Activated T-cell treated with anti-CD3 and anti-CD28 coated beads for 1 hour (primary cell): ENCODE measurements around the gene USH2A.

Source experiments
- DNase-seq: peaks from one replicate; pipeline ENCODE4 v3.0.0-alpha.2; 2020; ENCODE audit warnings: low read depth

Gene USH2A

DNA sequence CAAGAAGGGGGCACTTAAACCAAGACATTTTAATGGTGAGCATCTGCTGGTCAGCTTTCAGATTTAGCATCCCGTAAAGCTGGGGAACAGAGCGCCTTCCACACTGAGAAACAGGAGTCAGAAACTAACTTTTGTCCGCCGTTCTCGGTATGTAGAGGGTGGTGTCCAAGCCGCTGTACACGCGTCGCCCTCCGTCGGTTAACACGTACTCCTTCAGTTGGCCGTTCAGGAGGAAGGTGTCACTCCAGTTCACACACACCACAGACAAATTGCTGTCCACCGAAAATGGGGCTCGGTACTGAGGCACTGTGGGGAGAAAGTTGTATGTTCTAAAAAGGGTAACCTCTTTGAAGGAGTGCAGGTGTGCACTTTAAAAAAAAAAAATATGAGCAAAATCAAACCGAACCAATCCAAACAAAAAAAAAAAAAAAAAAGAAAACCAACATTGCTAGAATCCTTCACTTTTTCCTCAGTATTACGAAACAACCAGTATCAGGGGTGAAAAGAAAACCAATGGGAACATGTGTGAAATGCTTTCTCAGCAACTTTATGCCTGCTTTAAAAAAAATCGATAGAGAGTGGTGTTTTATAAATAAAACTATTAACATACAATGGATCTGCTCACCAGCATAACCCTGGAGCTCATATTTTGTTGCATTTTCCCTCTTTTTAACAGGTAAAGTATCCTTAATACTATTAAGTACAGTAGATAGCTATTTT lies 782.7 kb downstream of the USH2A start:
- no peak for DNase-seq

DNA sequence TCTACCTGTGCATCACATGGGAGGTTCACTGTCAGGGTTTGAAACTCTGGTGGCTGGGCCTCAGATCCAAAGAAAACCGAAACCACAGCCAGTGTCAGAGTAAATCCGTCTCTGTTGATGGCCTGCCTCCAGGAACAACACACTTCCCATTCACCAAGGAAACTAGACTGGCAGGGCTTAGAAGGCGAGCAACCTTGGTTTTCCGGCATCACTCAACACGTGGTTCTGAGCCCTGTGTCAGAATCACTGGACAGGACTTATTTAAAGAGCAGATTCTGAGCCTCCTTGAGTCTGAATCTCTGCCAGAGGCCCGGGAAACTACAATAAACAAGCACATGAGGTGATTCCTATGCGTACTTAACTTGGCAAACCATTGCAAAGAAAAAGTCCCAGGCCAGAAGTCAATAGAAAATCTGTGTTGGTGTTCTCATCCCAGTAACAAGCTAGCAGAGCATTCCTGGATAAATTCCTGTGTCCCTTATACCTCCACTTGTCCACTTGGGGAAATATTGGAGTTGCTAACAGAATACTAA lies 786.1 kb downstream of the USH2A start:
- DNase-seq = no peak

DNA sequence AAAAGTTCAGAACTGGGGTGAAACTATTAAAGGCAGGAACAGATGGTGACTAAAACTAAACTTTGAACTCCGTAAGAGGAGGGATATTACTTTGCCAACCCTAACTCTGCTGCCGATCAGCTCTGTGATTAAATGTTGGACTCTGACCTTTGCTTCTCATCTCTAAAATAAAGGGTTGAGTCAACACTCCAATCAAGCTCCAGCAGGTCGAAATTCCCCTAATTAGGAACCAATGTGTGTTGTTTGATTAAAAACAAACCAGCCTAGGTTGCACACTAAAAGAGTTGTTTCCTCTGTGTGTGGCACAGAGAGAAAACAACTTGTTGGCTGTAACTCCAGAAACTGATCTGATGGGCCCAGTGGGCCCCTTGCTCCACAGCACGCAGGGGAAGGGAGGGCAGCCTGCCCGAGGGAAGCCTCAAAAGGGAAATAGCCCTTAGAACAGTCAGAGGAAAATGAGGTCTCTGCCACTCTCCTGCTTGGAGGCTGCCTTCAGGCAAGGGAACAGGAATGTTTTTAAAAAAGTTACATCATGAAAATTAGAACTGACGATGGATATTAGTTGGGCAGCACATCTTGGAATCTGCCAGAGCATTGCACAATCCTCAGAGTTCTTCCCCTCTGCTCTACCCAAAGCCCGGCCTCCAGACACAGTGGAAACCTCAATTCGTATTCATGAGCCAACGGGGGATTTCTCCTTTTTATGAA lies 786.8 kb downstream of the USH2A start:
- DNase-seq = no peak

DNA sequence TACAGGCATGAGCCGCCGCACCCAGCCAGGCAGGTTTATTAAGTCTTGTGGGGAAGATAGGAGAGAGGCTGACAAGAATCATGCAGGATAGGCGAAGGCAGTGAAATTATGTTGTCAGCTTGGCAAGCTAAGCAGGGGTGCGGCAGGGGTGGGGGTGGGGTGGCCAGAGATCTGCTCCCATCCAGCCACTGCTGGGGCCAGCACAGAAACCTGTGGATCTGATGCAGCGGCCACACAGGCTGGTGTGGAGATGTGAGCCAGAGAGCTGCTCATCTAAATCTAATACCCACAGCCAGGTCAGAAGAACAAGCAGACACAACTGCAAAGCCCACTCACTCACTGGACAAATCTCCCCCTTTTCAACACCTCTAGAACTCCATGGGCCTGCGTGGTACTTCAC lies 787.4 kb downstream of the USH2A start:
- no peak for DNase-seq

DNA sequence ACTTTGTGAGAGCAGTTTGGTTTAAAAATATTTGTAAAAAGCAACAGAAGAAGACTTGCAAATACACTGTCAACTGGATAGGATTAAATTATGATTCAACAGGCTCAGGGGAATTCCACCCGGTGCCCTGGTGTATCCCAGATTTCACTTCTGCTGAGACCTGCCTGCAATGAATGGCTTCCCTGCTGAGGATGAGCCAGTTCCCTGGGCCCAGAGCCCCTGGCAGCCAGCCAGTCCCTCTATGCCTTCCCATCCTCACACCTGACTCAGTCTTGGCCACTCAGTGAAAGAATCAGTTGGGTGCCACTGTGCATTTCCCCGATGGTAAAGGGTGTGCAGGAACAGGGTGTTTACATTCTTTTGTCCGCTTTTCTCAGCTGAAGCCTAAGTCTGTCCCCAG lies 791.8 kb downstream of the USH2A start:
- DNase-seq = no peak

DNA sequence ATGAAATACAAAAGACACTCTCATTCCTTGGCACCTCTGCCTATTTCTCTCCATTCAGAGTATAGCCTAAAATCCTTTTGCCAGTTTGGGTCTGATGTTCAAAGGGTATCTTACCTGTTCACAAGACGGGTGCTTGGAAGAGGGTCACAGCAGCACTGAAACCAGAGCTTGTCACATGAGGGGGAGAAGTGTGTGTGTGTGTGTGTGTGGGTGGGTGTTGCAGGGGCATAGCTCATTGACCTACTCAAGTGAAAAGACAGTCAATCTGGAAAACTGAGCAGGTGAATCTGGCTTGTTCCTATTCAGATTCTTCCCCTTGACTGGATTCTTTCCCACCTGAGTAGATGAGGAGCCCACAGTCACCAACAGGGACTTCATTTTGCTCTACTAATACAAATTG lies 792.2 kb downstream of the USH2A start:
- no peak for DNase-seq

DNA sequence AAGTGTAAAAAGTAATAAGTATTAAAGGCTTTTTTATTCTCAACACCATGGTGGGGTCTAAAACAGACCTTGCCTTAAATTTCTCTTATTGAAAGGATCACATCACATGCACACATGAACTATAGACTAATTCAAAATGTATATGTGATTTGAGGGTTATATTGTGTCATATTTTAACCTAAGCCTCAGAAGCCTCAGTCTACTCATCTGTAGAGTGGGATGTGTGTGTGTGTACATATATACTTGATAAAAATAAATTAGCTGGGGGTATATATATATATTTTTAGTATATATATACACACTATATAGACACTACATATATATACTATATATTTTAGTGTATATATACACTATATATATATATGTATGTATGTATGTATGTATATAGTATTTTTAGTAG lies 797.3 kb downstream of the USH2A start:
- no peak for DNase-seq

DNA sequence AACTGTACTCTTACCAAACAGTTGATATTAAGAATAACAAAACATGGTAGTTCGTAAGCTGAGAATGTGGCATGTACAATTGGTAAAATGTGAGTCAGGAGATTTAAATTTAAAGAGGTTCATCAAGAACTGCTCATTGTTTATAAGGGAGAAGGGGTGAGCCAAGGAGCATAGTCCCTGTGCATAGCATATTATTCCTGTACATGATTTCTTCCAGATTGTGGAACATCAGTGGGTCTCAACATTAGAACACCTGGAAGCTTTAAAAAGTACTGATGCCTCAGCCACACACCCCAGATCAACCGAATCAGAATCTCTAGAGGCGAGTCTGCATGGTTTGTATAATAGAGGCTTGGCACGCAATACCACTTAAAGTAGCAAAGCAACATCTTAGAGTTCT lies 800.1 kb downstream of the USH2A start:
- DNase-seq = no peak

DNA sequence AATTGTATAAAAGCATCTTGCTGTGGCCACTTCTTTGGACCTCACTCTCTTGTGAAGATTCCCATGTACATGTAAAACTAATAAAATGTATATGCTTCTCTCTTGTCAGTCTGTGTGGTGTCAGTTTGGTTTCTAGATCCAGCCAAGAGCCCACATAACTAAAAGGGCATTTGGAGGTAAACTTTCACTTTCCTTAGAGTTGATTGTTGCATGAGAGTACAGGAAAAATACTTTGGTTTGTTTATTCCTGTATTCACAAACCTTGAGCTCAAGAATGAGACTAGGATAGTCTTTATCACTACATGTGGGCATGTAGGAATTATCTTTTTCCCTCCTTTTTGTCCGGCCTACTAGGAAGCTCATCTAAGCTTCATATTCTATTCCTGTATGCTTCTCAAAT lies 805.3 kb downstream of the USH2A start:
- DNase-seq = no peak

DNA sequence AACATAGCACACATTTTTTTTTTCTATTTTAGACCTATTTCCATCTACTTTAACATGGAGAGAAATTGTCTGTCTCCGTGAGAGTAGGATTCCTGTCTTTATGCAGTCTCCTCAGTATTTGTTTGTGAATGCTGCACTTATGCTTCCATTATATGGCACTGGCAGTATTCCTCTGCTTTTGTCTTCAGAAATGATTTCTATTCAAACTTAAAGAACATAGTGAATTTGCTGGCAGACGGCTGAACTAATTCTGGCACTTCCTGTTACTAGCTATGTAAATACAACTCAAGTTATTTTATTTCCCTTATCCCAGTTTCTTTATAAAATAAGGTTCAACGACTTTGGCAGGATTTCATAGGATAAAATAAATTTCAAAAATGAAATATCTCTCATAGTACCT lies 810.9 kb downstream of the USH2A start:
- no peak for DNase-seq

DNA sequence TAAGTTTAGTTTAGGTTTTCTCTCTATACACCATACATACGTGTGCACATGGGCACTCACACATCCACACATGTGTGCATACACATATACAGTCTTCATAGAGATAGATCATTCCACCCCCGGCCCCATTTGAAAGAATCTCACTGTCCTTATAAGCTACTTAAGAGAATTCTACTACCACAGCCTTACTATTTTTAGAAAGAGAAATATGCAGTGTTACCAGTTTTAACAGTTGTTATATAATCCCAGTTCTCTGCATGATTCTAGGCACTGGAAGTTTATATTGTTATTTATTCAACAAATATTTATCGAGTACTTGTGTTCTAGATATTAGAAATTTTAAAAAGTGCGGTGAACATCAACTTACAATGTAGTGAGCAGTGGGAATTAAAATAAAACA lies 814.6 kb downstream of the USH2A start:
- no peak for DNase-seq

DNA sequence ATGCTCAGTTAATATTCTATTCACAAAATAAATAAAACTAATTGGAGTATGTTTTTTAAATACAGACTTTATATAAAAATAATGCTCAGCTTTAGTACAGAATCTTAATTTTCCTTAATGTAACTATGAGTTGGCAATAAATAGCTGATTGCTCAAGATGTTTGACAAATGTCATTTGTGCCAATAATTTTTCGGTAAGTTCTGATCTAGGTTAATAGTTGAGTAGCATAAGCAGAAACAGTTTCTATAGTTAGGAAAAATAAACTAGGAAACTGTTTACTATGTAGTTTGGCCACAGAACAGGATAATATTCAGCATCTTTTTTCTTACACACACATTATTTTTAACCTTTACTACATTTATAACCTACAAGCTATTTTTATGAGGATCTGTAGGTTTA lies 815.8 kb downstream of the USH2A start:
- no peak for DNase-seq

DNA sequence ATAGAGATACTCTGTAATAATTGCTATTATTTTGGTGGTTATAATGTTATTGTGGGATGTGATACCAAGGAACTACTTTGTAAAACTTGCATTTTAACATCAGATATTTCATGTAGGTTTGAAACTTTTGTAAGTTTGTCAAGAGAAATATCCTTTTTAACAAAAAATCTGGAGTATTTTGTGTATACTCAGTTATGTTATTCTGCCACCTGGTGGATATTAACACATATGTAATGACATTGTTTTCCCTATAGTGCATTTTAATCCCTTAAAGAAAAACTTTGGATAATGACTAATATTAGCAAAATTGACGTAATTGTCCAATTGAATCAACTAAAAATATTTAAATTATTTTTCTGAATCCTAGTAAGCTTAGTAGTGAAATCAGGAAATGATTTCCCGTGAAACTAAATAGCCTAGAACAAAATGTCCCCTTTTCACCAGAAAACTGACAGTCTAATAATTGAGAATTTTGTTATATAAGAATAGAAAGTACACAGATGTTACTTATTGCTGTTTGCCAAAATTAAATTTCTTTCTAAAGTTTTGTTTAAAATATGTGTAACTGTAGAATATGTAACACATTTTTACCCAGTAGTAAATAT lies 816.6 kb downstream of the USH2A start:
- DNase-seq = no peak

DNA sequence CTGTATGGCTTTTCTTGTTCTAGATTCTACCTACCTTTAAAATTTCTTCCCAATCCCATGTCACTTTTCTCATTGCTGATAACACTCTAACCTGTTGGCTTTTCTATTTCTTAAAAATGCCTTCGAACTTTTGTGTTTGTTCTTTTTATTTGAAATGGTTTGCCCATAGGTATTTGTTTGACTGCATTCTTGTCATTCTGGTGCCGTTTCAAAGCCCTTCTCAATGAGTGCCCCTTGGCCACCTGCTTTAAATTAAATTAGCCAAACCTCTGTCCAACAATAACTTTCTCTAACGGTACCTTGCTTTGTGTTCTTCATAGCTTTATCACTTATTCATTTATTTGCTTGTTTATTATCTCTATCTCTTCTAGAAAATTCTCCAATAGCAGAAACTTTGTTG lies 817.2 kb downstream of the USH2A start:
- no peak for DNase-seq

DNA sequence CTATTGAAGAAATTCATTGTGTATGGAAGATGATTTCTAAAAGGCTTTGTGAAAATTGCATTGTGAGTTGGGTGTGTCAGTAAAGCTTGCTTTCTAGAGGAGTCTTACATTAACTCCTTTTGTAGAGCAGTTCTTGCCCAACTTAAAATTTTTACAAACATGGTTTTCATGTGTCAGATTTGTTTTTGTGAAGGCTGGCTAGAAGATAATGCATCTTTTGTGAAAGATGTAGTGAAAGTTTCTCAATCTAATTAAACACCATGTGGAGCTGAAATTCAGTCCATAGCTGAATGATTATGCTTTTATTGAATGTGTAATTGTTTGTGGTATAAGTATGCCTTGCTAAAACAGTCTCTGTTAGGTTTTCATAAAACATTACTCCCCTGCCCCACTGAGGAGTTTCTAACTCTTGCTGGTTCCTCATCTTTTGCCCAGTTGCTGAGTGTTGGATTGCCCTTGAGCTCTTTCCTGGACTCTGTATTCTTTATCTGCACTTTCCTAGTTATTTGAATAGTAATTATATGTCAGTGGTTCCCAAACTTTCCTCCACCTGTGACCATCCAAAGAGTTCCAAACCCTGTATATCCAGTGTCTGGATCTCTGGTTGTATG lies 818.1 kb downstream of the USH2A start:
- DNase-seq = no peak

DNA sequence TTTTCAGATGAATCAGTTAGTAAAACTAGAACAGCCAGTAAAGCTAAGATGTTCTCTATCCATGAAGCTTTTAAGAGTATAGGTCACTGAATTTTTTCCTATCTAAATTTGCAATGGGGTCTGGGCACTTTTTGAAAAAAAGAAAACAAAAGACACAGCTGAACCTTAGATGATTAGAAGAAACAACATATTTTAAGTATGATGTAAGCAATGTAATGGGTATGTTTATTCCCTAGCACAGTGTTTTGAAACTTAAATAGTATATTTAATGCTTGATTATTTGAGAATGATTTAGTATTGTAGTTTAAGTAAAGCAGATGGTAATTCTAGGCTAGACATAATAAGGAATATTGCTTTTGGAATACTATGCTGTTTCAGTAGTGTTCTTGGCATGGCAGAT lies 819.9 kb downstream of the USH2A start:
- DNase-seq = no peak

DNA sequence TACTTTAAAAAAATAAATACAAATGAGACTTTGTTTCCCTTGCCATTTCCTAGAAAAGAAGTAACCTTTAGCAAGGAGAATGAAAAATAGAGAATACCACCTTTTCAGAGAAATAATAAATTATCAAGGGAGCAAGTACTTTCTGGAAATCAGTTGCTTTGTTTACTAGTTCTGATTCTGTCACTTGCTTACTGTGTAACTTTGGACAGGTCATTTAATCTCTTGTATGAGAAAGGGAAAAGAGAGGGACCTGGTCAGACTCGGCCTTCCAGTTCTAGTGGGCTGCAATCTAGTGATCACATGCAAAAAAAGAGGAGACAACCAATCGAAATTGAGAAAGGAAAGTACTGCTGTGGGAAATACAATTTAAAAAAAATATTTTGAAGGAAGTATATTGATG lies 822.0 kb downstream of the USH2A start:
- DNase-seq = no peak

DNA sequence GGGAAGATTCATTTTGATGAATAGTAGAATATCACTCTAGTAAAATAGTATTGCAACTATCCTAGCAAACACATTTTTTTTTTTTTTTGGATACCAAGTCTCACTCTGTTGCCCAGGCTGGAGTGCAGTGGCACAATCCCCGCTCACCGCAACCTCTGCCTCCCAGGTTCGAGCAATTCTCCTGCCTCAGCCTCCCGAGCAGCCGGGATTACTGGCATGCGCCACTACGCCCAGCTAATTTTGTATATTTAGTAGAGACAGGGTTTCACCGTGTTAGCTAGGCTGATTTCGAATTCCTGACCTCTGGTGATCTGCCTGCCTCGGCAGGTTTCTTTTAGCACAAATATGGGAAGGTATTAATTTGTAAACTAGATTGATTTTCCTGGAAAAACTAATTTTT lies 822.4 kb downstream of the USH2A start:
- no peak for DNase-seq

DNA sequence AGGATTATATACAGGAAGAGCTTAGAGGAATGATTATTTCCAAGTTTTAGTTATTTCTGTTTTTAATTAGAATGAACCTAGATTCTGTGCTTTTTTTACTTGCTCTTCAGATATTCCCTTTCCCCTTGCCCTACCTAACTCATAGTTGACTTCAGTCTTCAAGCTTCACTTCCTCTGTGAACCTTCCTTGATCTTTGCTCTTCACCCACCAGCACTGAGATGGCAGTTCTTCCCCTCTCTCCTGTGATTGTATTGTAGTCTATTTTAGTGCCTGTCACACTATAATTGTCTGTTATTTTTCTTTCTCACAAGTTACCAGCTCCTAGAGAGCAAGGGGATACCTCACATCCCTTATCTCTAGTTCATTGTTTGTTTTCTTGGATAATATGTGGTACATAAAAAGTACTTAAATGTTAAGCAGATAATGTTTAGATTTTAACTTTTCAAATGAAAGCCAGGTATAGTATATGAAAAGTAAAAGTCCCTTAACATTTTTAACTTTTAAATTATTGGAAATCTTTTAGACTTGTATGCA lies 822.9 kb downstream of the USH2A start:
- DNase-seq = no peak

DNA sequence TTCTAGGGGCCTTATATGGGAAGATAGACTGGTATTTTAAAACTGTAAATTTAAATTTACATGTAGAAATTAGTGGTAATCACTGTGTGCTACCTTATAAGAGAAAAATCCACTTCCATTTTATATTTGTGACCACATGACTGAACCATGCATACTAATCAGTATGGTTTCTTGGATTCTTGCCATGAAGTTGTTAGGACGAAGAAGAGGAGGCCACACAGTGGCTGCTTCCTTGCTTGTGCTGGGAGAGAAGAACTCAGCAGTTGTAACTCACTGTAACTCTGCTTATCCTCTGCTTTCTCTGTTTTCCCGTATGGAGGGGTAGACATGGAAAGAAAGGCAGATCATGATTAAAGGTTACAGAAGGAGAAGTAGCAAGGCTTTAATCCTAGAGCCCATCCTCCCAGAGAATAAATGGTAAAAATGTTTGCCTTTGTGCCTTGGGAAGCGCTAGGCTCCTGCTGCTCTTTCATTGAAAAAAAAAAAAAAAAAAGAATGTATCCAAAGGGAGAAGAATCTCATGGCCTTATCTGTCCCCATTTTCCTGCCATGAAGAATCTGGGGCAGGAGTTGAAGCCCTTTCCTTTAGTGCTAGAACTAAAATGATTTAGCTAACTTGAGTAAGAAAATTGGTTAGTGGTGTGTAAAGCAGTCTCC lies 823.7 kb downstream of the USH2A start:
- DNase-seq = no peak

DNA sequence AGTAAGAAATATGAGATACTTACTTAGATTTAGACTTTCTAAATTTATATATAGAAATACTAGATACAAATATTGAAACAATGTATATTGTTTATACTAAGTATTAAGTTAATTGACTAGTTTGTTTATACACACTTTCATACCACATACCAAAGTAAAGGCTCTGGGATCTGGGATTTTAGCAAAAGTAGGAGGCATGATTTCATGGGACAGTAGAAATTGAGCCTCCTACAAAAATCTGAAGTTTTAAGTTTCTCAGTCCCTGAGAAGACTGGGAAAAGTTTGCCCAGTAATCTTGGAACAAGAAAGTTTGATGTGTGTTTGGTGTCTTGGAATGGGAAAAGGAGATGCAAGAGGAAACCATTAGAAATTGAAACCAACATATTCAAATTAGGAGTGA lies 825.3 kb downstream of the USH2A start:
- DNase-seq = no peak

DNA sequence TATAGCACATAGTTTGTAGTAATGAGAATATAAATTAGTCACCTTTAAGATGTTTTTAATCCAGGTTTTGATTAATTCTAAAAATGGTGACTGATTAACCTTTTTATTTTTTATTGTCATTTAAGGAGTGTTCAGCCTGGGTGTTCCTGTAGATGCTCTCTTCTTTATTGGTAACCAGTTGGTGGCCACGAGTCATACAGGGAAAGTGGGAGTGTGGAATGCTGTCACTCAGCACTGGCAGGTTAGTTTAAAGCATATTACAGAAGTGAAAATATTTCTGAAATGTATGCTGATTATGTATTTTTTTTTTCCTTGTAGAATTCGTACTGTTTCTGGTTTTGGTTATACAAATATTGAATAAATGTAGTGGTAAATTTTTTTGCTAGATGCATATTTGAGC lies 828.0 kb downstream of the USH2A start:
- no peak for DNase-seq
